IMR-90 (cell line): ENCODE data around the gene PTH1R. TPM values are rescaled to one million over a fixed set of nuclear protein-coding genes. Genes with fewer than 3 reads are reported as not detected.

Experiments used
- ATAC-seq: fragments of 200-7000 bp; cut with Tn5 transposase; 2 replicates; pipeline ENCODE4 v1.9.1; 2020; ENCODE audit warnings: low read depth, mild to moderate bottlenecking, moderate library complexity
- BruUV-seq: library from RNA; stranded (reverse); fragments of 400-500 nt; replicated peaks from 2 replicates; lab custom pipeline; 2021; lab: Mats Ljungman, UMichigan
- CTCF ChIA-PET: fragments of 300-600 bp; formaldehyde crosslinking; extraction: SDS; loops from one replicate; lab custom pipeline; 2021; ENCODE audit warnings: antibody characterized with exemption; lab: Yijun Ruan, JAX
- POLR2A ChIA-PET: fragments of 300-600 bp; sonication (Branson Sonifier 250); formaldehyde crosslinking; loops from one replicate; lab custom pipeline; 2022; ENCODE audit warnings: antibody characterized with exemption; ENCODE audit not compliant: unreplicated experiment; lab: Charles Lee
- DNase-seq: peaks from one replicate; pipeline ENCODE4 v3.0.0; 2013
- H2AFZ ChIP-seq: replicated peaks from 2 replicates; pipeline ENCODE3; 2013; ENCODE audit warnings: low read length, mild to moderate bottlenecking; ENCODE audit not compliant: poor library complexity
- H2AK5ac ChIP-seq: 2 replicates; pipeline ENCODE4 v1.6.1; 2013; ENCODE audit warnings: low read depth, low read length, inconsistent platforms
- H2AK9ac ChIP-seq: replicated peaks from 2 replicates; pipeline ENCODE3; 2013; ENCODE audit warnings: mild to moderate bottlenecking, low read depth, low read length, moderate library complexity; ENCODE audit not compliant: poor library complexity
- H2BK120ac ChIP-seq: 2 replicates; pipeline ENCODE4 v1.6.1; 2013; ENCODE audit warnings: low read depth, low read length, inconsistent platforms
- H2BK15ac ChIP-seq: 3 replicates; pipeline ENCODE4 v1.6.1; 2013; ENCODE audit warnings: low read depth, low read length, inconsistent platforms
- H2BK20ac ChIP-seq: 2 replicates; pipeline ENCODE4 v1.6.1; 2013; ENCODE audit warnings: low read depth, mild to moderate bottlenecking, inconsistent platforms, low read length, moderate library complexity
- H2BK5ac ChIP-seq: 2 replicates; pipeline ENCODE4 v1.6.1; 2013; ENCODE audit warnings: mild to moderate bottlenecking, low read depth, low read length, inconsistent platforms; ENCODE audit not compliant: poor library complexity, severe bottlenecking
- H3K14ac ChIP-seq: replicated peaks from 2 replicates; pipeline ENCODE4 v1.6.1; 2013; ENCODE audit warnings: low read depth, low read length, inconsistent platforms
- H3K18ac ChIP-seq: 2 replicates; pipeline ENCODE4 v1.6.1; 2013; ENCODE audit warnings: low read depth, low read length, control low read depth
- H3K23ac ChIP-seq: 2 replicates; pipeline ENCODE4 v1.6.1; 2013; ENCODE audit warnings: low read depth, low read length, inconsistent platforms
- H3K27ac ChIP-seq: 2 replicates; pipeline ENCODE4 v1.5.1; 2013; ENCODE audit warnings: mild to moderate bottlenecking, control low read depth, low read length; ENCODE audit not compliant: insufficient read depth
- H3K27me3 ChIP-seq: 2 replicates; pipeline ENCODE4 v1.6.1; 2013; ENCODE audit warnings: low read length; ENCODE audit not compliant: control insufficient read depth, insufficient read depth
- H3K36me3 ChIP-seq: 2 replicates; pipeline ENCODE4 v1.6.1; 2013; ENCODE audit warnings: low read length, mixed read lengths; ENCODE audit not compliant: control insufficient read depth, insufficient read depth
- H3K4ac ChIP-seq: 2 replicates; pipeline ENCODE4 v1.6.1; 2013; ENCODE audit warnings: low read depth, low read length, inconsistent platforms
- H3K4me1 ChIP-seq: 2 replicates; pipeline ENCODE4 v1.6.1; 2013; ENCODE audit warnings: low read length, mixed read lengths; ENCODE audit not compliant: control insufficient read depth, insufficient read depth
- H3K4me2 ChIP-seq: 2 replicates; pipeline ENCODE4 v1.6.1; 2013; ENCODE audit warnings: low read depth, mild to moderate bottlenecking, control low read depth, low read length, moderate library complexity
- H3K4me3 ChIP-seq: 2 replicates; pipeline ENCODE4 v1.5.1; 2013; ENCODE audit warnings: low read depth, mild to moderate bottlenecking, control low read depth, low read length, moderate library complexity; ENCODE audit not compliant: insufficient read depth
- H3K56ac ChIP-seq: 2 replicates; pipeline ENCODE4 v1.6.1; 2013; ENCODE audit warnings: low read length, inconsistent platforms; ENCODE audit not compliant: insufficient read depth; ENCODE audit errors: extremely low read depth
- H3K79me1 ChIP-seq, 2 experiments: 2 replicates each; pipeline ENCODE4 v1.6.1; 2013; ENCODE audit warnings: low read length in 2 of 2, inconsistent platforms in 1 of 2, low read depth in 1 of 2
- H3K9ac ChIP-seq: 2 replicates; pipeline ENCODE4 v1.6.1; 2013; ENCODE audit warnings: low read depth, low read length, control low read depth
- H3K9me1 ChIP-seq: 2 replicates; pipeline ENCODE4 v1.6.1; 2013; ENCODE audit warnings: low read length, inconsistent platforms; ENCODE audit not compliant: insufficient read depth
- H3K9me3 ChIP-seq: 2 replicates; pipeline ENCODE4 v1.6.1; 2013; ENCODE audit warnings: low read length; ENCODE audit not compliant: control insufficient read depth, insufficient read depth
- H4K20me1 ChIP-seq: 2 replicates; pipeline ENCODE4 v1.6.1; 2013; ENCODE audit warnings: low read length, inconsistent platforms; ENCODE audit not compliant: insufficient read depth
- H4K5ac ChIP-seq: 2 replicates; pipeline ENCODE4 v1.6.1; 2013; ENCODE audit warnings: mild to moderate bottlenecking, low read depth, low read length, control low read depth
- H4K8ac ChIP-seq, 2 experiments: 2 replicates each; pipeline ENCODE4 v1.6.1; 2013; ENCODE audit warnings: low read depth in 2 of 2, low read length in 2 of 2, control low read depth in 1 of 2, inconsistent platforms in 1 of 2
- H4K91ac ChIP-seq: 2 replicates; pipeline ENCODE4 v1.6.1; 2013; ENCODE audit warnings: low read depth, low read length, inconsistent platforms; ENCODE audit not compliant: insufficient read depth
- BHLHE40 ChIP-seq: fragments of 150-350 bp; IDR thresholded peaks from 2 replicates; pipeline ENCODE4 v1.6.1; 2016; ENCODE audit warnings: mild to moderate bottlenecking, low read depth, low read length
- CEBPB ChIP-seq: IDR thresholded peaks from 2 replicates; pipeline ENCODE4 v1.6.1; 2012; ENCODE audit warnings: low read depth, low read length, improper control_type of control experiment
- CHD1 ChIP-seq: IDR thresholded peaks from 2 replicates; pipeline ENCODE4 v1.6.1; 2012; ENCODE audit warnings: low read depth, low read length, improper control_type of control experiment
- FOS ChIP-seq: fragments of 150-350 bp; IDR thresholded peaks from 2 replicates; pipeline ENCODE4 v1.6.1; 2016; ENCODE audit warnings: low read depth, low read length
- POLR2A ChIP-seq: IDR thresholded peaks from 2 replicates; pipeline ENCODE4 v1.6.1; 2012; ENCODE audit warnings: mild to moderate bottlenecking, low read depth, low read length
- RAD21 ChIP-seq: IDR thresholded peaks from 2 replicates; pipeline ENCODE4 v1.6.1; 2012; ENCODE audit warnings: low read length, improper control_type of control experiment
- RFX5 ChIP-seq: IDR thresholded peaks from 2 replicates; pipeline ENCODE4 v1.8.0; 2012; ENCODE audit warnings: low read depth, mild to moderate bottlenecking, low read length, moderate library complexity
- WGBS, 2 experiments: methylation state at CpG; one replicate each; pipeline versions ENCODE4 v1.1.5 to v1.1.7; 2013; ENCODE audit warnings: missing lambda C conversion rate in 2 of 2; ENCODE audit not compliant: insufficient read length in 1 of 2; ENCODE audit errors: extremely low coverage in 2 of 2; 5-methylcytosine and 5-hydroxymethylcytosine counted together
- dilution Hi-C: fragments of 300-500 bp; cut with HindIII; formaldehyde crosslinking; loops from one replicate; pipeline ENCODE4 v1.14.3; 2018; ENCODE audit warnings: low sequenced_read_pairs; ENCODE audit not compliant: unreplicated experiment
- in situ Hi-C: fragments of 300-500 bp; cut with MboI; formaldehyde crosslinking; loops from 3 replicates; pipeline ENCODE4 v1.14.3; 2019; ENCODE audit warnings: low sequenced_read_pairs, inconsistent platforms, mixed read lengths
- intact Hi-C: fragments of 100-400 bp; cut with micrococcal nuclease; formaldehyde crosslinking; loops from 2 replicates; pipeline ENCODE4 v1.10.0; 2022
- microRNA-seq, 2 experiments: library from miRNA; stranded (forward) in 1 of 2; unstranded in 1 of 2; fragments of 10-50 nt in 1 of 2; fragments of <30 nt in 1 of 2; gene quantifications in 1 of 2; microRNA quantifications in 1 of 2; one replicate each; pipeline versions ENCODE3 to v1.1.0; 2013 to 2020; ENCODE audit not compliant: insufficient read depth in 1 of 2, insufficient read length in 1 of 2, unreplicated experiment in 1 of 2
- polyA plus RNA-seq, 3 experiments: library from polyadenylated mRNA; depleted of rRNA; stranded (reverse); fragments of >200 nt; gene quantifications; 2 replicates each; pipeline ENCODE4 v1.2.3, GENCODE V29; 2012; ENCODE audit warnings: low replicate concordance in 1 of 3
- small RNA-seq, 5 experiments: library from RNA; depleted of rRNA; stranded (forward); fragments of <200 nt; gene quantifications; one replicate each; pipeline ENCODE3, GENCODE V24; 2012
- total RNA-seq: library from RNA; depleted of rRNA; stranded (reverse); fragments of >200 nt; gene quantifications from 2 replicates; pipeline ENCODE4 v1.2.3, GENCODE V29; 2012; rRNA removed
- TF ChIP-seq, protein P1 (sequence below): conservative IDR thresholded peaks from 2 replicates; pipeline ENCODE4 v1.5.1; 2012; ENCODE audit warnings: mild to moderate bottlenecking, low read depth, low read length, improper control_type of control experiment

PTH1R gene
- total and polyA plus RNA-seq, 2 of the 4 experiments (the other 2 are of a cell fraction), result 0.15 to 0.18 TPM

GRCh38 chr3:46952813-46953212, 75.3 kb downstream of the PTH1R start:
- H3K4me2 ChIP-seq, result no peak overlapping the region
- H3K27me3 ChIP-seq, result no peaks in the 10 kb centered on the region
- no peak overlapping the region for H4K91ac ChIP-seq
- intact Hi-C loops (no loop called here), dilution Hi-C loops (no loop called here), in situ Hi-C loops (no loop called here)
- DNase-seq (no peak), ATAC-seq (no peak)
- H2AK9ac ChIP-seq, result no peak overlapping the region
- peaks cover 3% of the 10 kb centered on the region; the same call in 1 of the 2 replicates for H3K36me3 ChIP-seq
- no peak overlapping the region for H3K27ac ChIP-seq
- CTCF ChIA-PET, result interaction anchor here (0.9 to 1.2 kb wide), 2 partner anchors 17 to 211 kb away, joined by 3 read pairs; partner anchors contain the start of gene SETD2
- H3K4ac ChIP-seq, result no peak overlapping the region
- H3K56ac ChIP-seq, result no peak overlapping the region
- peaks cover 49 to 91% of the 10 kb centered on the region in 2 experiments for H3K79me1 ChIP-seq
- no peaks in the 10 kb centered on the region for H3K9me3 ChIP-seq
- TF ChIP-seq CHD1 (no peak), CEBPB (no peak), FOS (no peak), RFX5 (no peak), POLR2A (no peak), BHLHE40 (no peak), RAD21 (no peak)
- TF ChIP-seq, protein P1, sequence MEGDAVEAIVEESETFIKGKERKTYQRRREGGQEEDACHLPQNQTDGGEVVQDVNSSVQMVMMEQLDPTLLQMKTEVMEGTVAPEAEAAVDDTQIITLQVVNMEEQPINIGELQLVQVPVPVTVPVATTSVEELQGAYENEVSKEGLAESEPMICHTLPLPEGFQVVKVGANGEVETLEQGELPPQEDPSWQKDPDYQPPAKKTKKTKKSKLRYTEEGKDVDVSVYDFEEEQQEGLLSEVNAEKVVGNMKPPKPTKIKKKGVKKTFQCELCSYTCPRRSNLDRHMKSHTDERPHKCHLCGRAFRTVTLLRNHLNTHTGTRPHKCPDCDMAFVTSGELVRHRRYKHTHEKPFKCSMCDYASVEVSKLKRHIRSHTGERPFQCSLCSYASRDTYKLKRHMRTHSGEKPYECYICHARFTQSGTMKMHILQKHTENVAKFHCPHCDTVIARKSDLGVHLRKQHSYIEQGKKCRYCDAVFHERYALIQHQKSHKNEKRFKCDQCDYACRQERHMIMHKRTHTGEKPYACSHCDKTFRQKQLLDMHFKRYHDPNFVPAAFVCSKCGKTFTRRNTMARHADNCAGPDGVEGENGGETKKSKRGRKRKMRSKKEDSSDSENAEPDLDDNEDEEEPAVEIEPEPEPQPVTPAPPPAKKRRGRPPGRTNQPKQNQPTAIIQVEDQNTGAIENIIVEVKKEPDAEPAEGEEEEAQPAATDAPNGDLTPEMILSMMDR, result no peak
- no peak overlapping the region for H4K8ac ChIP-seq
- peaks cover 91% of the 10 kb centered on the region for H4K20me1 ChIP-seq
- POLR2A ChIA-PET, result no interaction called here
- H2BK15ac ChIP-seq, result no peak overlapping the region
- H2BK20ac ChIP-seq, result no peak overlapping the region
- no peak overlapping the region for H3K23ac ChIP-seq
- H3K9me1 ChIP-seq, result peaks cover 46% of the 10 kb centered on the region
- no peak overlapping the region for H2BK5ac ChIP-seq
- no peak overlapping the region for H3K14ac ChIP-seq
- H4K5ac ChIP-seq, result no peak overlapping the region
- no CpG with 5 or more reads among the region's 2 CpGs for WGBS, 2 experiments
- H2BK120ac ChIP-seq, result no peak overlapping the region
- peaks cover 23% of the 10 kb centered on the region for H3K4me1 ChIP-seq
- no peak overlapping the region for H3K18ac ChIP-seq
- no TSS peak for BruUV-seq
- no peak overlapping the region for H3K4me3 ChIP-seq
- no peak overlapping the region for H3K9ac ChIP-seq
- no peak overlapping the region for H2AK5ac ChIP-seq
- no peak overlapping the region for H2AFZ ChIP-seq

Small RNAs within 50 kb of the gene (microRNA-seq; reads per million reads assigned to microRNA genes)
- gene AC109583.2 (ENCODE audit: insufficient read depth, insufficient read length), result not detected

Small RNAs within 50 kb of the gene (small RNA-seq; reads per million reads assigned to genes)
- gene AC109583.2, result 0 reads per million in 5 experiments

Other genes starting within 250 kb of the PTH1R start
- gene ALS2CL, start 184.0 kb upstream of the PTH1R start, total RNA-seq, result 1.4 and 2.2 TPM in 2 replicates
- gene ALS2CL, start 184.0 kb upstream of the PTH1R start, polyA plus RNA-seq (2012; rRNA removed), result 4.6 and 4.8 TPM in 2 replicates
- gene TMIE, start 176.3 kb upstream of the PTH1R start, total RNA-seq, result not detected in 2 replicates
- gene TMIE, start 176.3 kb upstream of the PTH1R start, polyA plus RNA-seq (2012; rRNA removed), result 0.10 and 0.12 TPM in 2 replicates
- gene PRSS50, start 159.9 kb upstream of the PTH1R start, total RNA-seq, result not detected in 2 replicates
- not detected in 2 replicates for gene PRSS50, start 159.9 kb upstream of the PTH1R start, polyA plus RNA-seq (2012; rRNA removed)
- gene MYL3, start 14.3 kb upstream of the PTH1R start, total RNA-seq, result not detected in 2 replicates
- 0.09 TPM in 1 of 2 replicates, not detected in the other for gene MYL3, start 14.3 kb upstream of the PTH1R start, polyA plus RNA-seq (2012; rRNA removed)
- gene CCDC12, start 99.0 kb downstream of the PTH1R start, total RNA-seq, result 15.2 and 21.7 TPM in 2 replicates
- 35.1 and 41.7 TPM in 2 replicates for gene CCDC12, start 99.0 kb downstream of the PTH1R start, polyA plus RNA-seq (2012; rRNA removed)
- 2.2 TPM in 2 replicates for gene NBEAL2, start 101.9 kb downstream of the PTH1R start, total RNA-seq
- 11.7 and 12.5 TPM in 2 replicates for gene NBEAL2, start 101.9 kb downstream of the PTH1R start, polyA plus RNA-seq (2012; rRNA removed)